Measurements from ENCODE around the gene FDXACB1. TPM values are rescaled to one million over a fixed set of nuclear protein-coding genes. Genes with fewer than 3 reads are reported as not detected.
"Not testable (repeated sequence)": the region's sequence is repeated elsewhere in the genome, so short reads cannot be mapped to it uniquely, and the experiment has no call there.

FDXACB1 gene
- total and polyA plus RNA-seq, 9 donors, result 1.9 to 3.3 (median 2.4) TPM

DNA sequence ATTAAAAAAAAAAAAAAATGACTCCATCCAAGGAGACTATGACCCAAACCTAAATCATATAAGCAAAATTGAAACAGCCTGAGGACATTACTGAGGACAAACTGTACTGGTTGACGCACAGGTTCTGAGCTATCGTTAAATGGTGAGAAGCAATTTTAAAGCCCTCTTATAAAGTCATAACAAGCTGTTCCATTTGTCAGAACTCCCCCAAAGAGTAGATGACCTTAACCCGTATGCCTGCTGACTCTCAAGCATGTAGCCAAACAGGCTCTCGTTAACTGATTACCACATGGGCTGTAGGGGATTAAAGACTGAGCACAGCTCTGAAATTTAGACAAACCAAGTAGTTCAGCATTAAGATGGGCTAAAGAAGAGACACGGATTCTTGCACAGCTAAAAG, 30.4 kb upstream of the FDXACB1 start:
- peak overlapping the region; percentile 61 for H3K4me3 ChIP-seq (ENCODE audit: low read length)
- DNase-seq, result no peak
- H3K27me3 ChIP-seq (ENCODE audit: control insufficient read depth, insufficient read depth, low read length), result no peaks in the 10 kb centered on the region
- peaks cover 24% of the 10 kb centered on the region for H3K36me3 ChIP-seq (ENCODE audit: control insufficient read depth, insufficient read depth, low read length)
- H3K4me1 ChIP-seq (ENCODE audit: control insufficient read depth, insufficient read depth, low read length), result peaks cover 37% of the 10 kb centered on the region
- H3K9me3 ChIP-seq (replicated peaks; ENCODE audit: control insufficient read depth, low read depth, low read length), result no peaks in the 10 kb centered on the region
- H3K27ac ChIP-seq (ENCODE audit: low read length), result peak overlapping the region; percentile 15
- WGBS (ENCODE audit: insufficient coverage), result 40% methylated on average over 1 of the region's 5 CpGs

DNA sequence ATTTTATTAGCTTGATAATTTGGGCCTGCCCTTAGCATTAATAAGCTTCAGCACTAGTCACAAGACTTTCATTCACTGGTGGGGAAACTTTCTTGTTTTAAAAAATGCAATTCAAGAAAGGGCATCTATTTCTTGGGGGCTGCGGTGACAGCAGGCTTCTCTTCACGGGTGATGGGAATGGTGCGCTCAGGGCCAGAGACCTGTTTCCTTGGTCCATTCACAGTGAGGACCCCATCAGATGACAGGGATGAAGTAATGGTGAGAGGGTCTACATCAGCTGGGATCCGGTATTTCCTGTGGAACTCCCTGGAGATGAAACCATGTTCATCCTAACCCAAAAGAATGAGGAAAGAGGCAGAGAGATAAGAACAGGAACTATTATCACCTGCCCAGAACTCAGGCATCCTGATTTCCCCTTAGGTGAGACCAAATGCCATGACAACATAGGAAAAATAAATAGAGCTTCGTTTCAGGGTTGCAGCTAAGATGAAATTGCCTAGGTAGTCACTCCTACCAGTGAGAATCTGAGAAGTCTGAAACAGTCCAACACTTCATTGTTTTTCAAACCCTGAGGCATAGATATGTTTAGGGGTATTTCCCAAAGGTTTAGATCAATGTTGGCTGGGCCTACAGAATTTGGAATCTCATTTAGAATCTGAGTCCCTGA, 29.8 kb upstream of the FDXACB1 start:
- no peak for DNase-seq
- Histone ChIP-seq H3K27me3 (ENCODE audit: control insufficient read depth, insufficient read depth, low read length) (no peaks in the 10 kb centered on the region), H3K4me3 (ENCODE audit: low read length) (no peak overlapping the region), H3K27ac (ENCODE audit: low read length) (no peak overlapping the region), H3K9me3 (replicated peaks; ENCODE audit: control insufficient read depth, low read depth, low read length) (no peaks in the 10 kb centered on the region), H3K4me1 (ENCODE audit: control insufficient read depth, insufficient read depth, low read length) (peaks cover 32% of the 10 kb centered on the region), H3K36me3 (ENCODE audit: control insufficient read depth, insufficient read depth, low read length) (peaks cover 22% of the 10 kb centered on the region)
- 90% methylated on average over 3 of the region's 5 CpGs for WGBS (ENCODE audit: insufficient coverage)

DNA sequence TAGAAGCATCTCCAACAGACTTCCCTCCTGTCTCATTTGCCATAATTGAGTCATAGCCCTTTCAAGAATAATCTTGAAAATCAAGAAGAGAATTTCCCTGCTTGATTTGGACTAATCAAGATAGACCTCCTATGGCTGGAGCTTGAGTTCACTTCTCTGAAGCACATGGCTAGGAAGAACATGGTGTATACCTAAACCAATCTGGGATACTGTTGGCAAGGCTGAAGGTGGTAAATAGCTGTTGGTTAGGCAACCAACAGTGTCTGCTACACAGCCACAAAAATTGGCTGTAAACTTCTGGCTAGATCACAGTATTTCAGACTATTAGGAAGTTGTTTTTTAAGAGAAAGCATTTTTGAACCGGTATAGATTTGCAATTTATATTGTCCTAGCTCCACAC, 27.7 kb upstream of the FDXACB1 start:
- WGBS (ENCODE audit: insufficient coverage), result no CpG with 5 or more reads among the region's 1 CpG
- Histone ChIP-seq H3K36me3 (ENCODE audit: control insufficient read depth, insufficient read depth, low read length) (peaks cover 22% of the 10 kb centered on the region), H3K27me3 (ENCODE audit: control insufficient read depth, insufficient read depth, low read length) (no peaks in the 10 kb centered on the region), H3K9me3 (replicated peaks; ENCODE audit: control insufficient read depth, low read depth, low read length) (no peaks in the 10 kb centered on the region), H3K4me3 (ENCODE audit: low read length) (no peak overlapping the region), H3K27ac (ENCODE audit: low read length) (no peak overlapping the region), H3K4me1 (ENCODE audit: control insufficient read depth, insufficient read depth, low read length) (peaks cover 13% of the 10 kb centered on the region)
- DNase-seq, result no peak

DNA sequence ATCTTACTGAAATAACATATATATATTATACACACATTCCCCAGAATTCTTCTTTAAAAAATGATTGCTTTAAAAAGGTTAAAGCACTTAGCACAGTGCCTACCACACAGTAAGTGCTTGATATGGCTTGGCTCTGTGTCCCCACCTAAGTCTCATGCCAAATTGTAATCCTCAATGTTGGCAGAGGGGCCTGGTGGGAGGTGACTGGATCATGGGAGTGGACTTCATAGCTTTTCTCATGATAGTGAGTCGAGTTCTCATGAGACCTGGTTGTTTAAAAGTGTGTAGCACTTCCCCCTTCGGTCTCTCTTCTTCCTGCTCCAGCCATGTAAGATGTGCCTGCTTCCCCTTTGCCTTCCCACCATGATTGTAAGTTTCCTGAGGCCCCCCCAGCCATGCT, 26.4 kb upstream of the FDXACB1 start:
- Histone ChIP-seq H3K9me3 (replicated peaks; ENCODE audit: control insufficient read depth, low read depth, low read length) (no peaks in the 10 kb centered on the region), H3K27me3 (ENCODE audit: control insufficient read depth, insufficient read depth, low read length) (no peaks in the 10 kb centered on the region), H3K4me3 (ENCODE audit: low read length) (no peak overlapping the region), H3K27ac (ENCODE audit: low read length) (no peak overlapping the region), H3K36me3 (ENCODE audit: control insufficient read depth, insufficient read depth, low read length) (peaks cover 21% of the 10 kb centered on the region), H3K4me1 (ENCODE audit: control insufficient read depth, insufficient read depth, low read length) (peaks cover 6% of the 10 kb centered on the region)
- no CpG with 5 or more reads among the region's 2 CpGs for WGBS (ENCODE audit: insufficient coverage)
- DNase-seq, result peak; percentile 58

DNA sequence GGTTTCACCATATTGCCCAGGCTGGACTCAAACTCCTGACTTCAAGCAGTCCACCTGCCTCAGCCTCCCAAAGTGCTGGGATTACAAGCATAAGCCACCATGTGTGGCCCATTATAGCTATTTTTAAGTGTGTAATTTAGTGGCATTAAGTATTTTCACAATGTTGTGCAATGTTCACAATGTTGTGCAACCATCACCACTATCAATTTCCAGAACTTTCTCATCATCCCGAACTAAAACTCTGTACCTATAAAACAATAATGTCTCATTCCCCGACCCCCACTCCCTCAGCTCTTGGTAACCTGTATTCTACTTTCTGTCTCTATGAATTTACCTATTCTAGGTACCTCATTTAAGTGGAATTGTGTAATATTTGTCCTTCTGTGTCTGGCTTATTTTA, 7.9 kb upstream of the FDXACB1 start:
- no peak for DNase-seq
- Histone ChIP-seq H3K27ac (ENCODE audit: low read length) (no peak overlapping the region), H3K27me3 (ENCODE audit: control insufficient read depth, insufficient read depth, low read length) (no peaks in the 10 kb centered on the region), H3K9me3 (replicated peaks; ENCODE audit: control insufficient read depth, low read depth, low read length) (peaks cover 4% of the 10 kb centered on the region), H3K4me3 (ENCODE audit: low read length) (no peak overlapping the region), H3K4me1 (ENCODE audit: control insufficient read depth, insufficient read depth, low read length) (no peaks in the 10 kb centered on the region), H3K36me3 (ENCODE audit: control insufficient read depth, insufficient read depth, low read length) (no peaks in the 10 kb centered on the region)
- WGBS (ENCODE audit: insufficient coverage), result 100% methylated on average over 1 of the region's 2 CpGs

DNA sequence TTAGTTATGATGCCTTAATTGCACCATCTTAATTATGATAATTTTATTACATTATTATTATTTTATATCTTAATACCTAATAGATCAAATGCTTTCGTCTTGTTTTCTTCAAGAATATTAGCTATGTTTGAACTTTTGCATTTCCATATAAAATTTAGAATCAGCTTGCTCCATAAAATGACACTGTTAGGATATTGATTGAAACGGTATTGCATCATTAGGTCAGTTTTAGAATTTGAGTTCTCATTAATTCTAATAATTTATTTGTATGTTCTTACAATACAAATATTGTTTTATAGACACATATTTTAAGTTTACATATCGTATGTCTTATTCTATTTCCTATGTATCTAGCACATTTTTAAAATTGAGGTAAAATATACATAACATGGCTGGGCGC, 7.1 kb upstream of the FDXACB1 start:
- no peak for DNase-seq
- no peak overlapping the region for H3K4me3 ChIP-seq (ENCODE audit: low read length)
- H3K27me3 ChIP-seq (ENCODE audit: control insufficient read depth, insufficient read depth, low read length), result no peaks in the 10 kb centered on the region
- 40% methylated on average over 1 of the region's 4 CpGs for WGBS (ENCODE audit: insufficient coverage)
- no peaks in the 10 kb centered on the region for H3K9me3 ChIP-seq (replicated peaks; ENCODE audit: control insufficient read depth, low read depth, low read length)
- H3K4me1 ChIP-seq (ENCODE audit: control insufficient read depth, insufficient read depth, low read length), result no peaks in the 10 kb centered on the region
- H3K27ac ChIP-seq (ENCODE audit: low read length), result no peak overlapping the region
- no peaks in the 10 kb centered on the region for H3K36me3 ChIP-seq (ENCODE audit: control insufficient read depth, insufficient read depth, low read length)

DNA sequence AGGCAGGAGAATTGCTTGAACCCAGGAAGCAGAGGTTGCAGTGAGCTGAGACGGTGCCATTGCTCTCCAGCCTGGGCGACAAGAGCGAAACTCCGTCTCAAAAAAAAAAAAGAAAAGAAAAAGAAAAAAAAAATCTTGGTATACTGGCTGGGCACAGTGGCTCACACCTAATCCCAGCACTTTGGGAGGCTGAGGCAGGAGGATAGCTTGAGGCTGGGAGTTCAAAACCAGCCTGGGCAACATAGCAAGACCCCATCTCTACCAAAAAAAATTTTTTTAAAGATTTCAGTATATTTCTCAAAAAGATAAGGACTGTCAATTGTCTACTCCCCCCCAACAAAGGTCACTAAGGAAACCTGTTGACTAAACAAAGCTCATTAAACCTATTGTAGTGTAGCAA, 6.1 kb upstream of the FDXACB1 start:
- H3K9me3 ChIP-seq (replicated peaks; ENCODE audit: control insufficient read depth, low read depth, low read length); H3K36me3 ChIP-seq (ENCODE audit: control insufficient read depth, insufficient read depth, low read length); H3K4me1 ChIP-seq (ENCODE audit: control insufficient read depth, insufficient read depth, low read length); H3K4me3 ChIP-seq (ENCODE audit: low read length); DNase-seq; H3K27ac ChIP-seq (ENCODE audit: low read length); H3K27me3 ChIP-seq (ENCODE audit: control insufficient read depth, insufficient read depth, low read length): not testable (repeated sequence)
- WGBS (ENCODE audit: insufficient coverage), result no CpG with 5 or more reads among the region's 4 CpGs

DNA sequence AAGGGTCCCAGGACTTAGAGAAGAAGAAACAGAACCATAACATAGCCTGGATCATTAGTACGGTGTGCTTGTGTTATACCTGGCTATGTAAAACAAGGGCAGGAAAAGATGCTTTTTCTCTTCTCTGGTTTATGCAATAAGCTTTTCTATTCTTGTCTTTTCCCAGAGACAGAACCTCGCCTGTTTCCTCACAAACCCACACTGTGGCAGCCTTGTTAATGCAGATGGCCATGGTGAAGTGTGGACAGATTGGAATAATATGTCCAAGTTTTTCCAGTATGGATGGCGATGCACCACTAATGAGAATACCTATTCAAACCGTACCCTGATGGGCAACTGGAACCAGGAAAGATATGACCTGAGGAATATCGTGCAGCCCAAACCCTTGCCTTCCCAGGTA, 3.2 kb upstream of the FDXACB1 start:
- DNase-seq, result no peak
- Histone ChIP-seq H3K4me3 (ENCODE audit: low read length) (no peak overlapping the region), H3K4me1 (ENCODE audit: control insufficient read depth, insufficient read depth, low read length) (peaks cover 8% of the 10 kb centered on the region), H3K27ac (ENCODE audit: low read length) (no peak overlapping the region), H3K9me3 (replicated peaks; ENCODE audit: control insufficient read depth, low read depth, low read length) (no peaks in the 10 kb centered on the region), H3K36me3 (ENCODE audit: control insufficient read depth, insufficient read depth, low read length) (no peaks in the 10 kb centered on the region), H3K27me3 (ENCODE audit: control insufficient read depth, insufficient read depth, low read length) (no peaks in the 10 kb centered on the region)
- 100% methylated on average over 1 of the region's 5 CpGs for WGBS (ENCODE audit: insufficient coverage)

DNA sequence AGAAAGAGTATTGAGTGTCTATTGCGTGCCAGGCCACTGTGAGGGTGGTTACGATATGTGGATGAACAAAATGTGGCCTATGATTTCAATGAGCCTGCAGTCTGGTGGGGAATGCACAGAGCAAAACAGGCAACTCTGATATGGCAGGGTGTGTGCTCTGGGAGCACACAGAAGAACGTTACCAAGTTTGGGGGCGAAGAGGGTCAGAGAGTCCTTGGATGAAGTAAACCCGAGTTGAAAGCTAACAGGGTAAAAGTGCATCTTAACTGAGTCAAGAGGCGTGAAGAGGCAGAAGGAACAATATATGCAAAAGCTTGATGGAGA, 634 bp upstream of the FDXACB1 start:
- Histone ChIP-seq H3K27me3 (ENCODE audit: control insufficient read depth, insufficient read depth, low read length) (no peaks in the 10 kb centered on the region), H3K4me3 (ENCODE audit: low read length) (peak overlapping the region; percentile 67), H3K4me1 (ENCODE audit: control insufficient read depth, insufficient read depth, low read length) (peaks cover 8% of the 10 kb centered on the region), H3K36me3 (ENCODE audit: control insufficient read depth, insufficient read depth, low read length) (peaks cover 6% of the 10 kb centered on the region), H3K27ac (ENCODE audit: low read length) (peak overlapping the region; percentile 94), H3K9me3 (replicated peaks; ENCODE audit: control insufficient read depth, low read depth, low read length) (no peaks in the 10 kb centered on the region)
- WGBS (ENCODE audit: insufficient coverage), result 47% methylated on average over 6 of the region's 6 CpGs
- DNase-seq, result no peak

DNA sequence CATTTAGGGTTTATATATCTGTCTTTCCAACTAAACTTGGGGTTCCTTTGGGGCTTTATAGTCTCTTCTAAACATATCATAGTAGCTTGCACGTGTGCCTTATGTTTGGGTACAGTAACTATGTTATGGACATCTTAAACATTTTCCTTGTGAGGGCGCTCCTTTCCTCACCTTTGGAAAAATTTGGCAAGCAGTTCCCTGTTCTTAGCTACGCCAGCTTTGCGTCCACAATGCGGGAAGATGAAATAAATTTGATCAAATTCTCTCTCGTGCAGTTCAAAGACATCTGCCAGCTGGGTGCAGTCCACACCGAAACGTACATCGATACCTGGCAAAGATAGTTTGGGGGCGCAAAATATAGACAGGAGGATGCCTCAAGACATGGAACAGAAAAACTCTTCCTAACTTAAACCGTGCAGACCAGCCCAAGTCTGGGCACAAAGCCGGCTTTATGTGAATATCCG, 548 bp downstream of the FDXACB1 start:
- peak overlapping the region; percentile 94 for H3K27ac ChIP-seq (ENCODE audit: low read length)
- H3K4me1 ChIP-seq (ENCODE audit: control insufficient read depth, insufficient read depth, low read length), result peaks cover 8% of the 10 kb centered on the region
- H3K27me3 ChIP-seq (ENCODE audit: control insufficient read depth, insufficient read depth, low read length), result no peaks in the 10 kb centered on the region
- no peaks in the 10 kb centered on the region for H3K9me3 ChIP-seq (replicated peaks; ENCODE audit: control insufficient read depth, low read depth, low read length)
- peak overlapping the region; percentile 67 for H3K4me3 ChIP-seq (ENCODE audit: low read length)
- WGBS (ENCODE audit: insufficient coverage), result 0% methylated on average over 7 of the region's 13 CpGs
- H3K36me3 ChIP-seq (ENCODE audit: control insufficient read depth, insufficient read depth, low read length), result peaks cover 6% of the 10 kb centered on the region
- DNase-seq, result no peak

DNA sequence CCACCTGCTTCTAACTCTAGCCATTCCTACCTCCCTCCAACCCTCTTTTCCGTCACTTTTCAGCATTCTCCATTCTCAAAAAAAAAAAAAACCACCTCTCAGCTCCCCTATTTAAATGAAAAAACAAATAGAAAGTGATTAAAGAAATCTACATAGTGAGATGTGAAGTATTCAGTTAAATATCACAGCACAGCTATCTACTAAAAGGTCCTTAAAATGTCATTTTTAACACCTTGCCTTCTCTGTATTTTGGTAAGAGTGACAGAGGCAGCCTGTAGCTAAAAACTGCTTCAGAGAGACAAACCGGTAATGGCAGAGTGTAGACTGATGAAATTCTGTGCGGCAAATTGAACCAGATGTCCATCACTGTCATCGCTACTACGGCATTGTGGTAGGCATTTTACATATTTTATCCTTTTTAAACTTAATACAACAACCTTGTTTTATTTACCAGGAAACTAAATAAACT, 7.2 kb downstream of the FDXACB1 start:
- Histone ChIP-seq H3K36me3 (ENCODE audit: control insufficient read depth, insufficient read depth, low read length) (peaks cover 23% of the 10 kb centered on the region), H3K4me1 (ENCODE audit: control insufficient read depth, insufficient read depth, low read length) (no peaks in the 10 kb centered on the region), H3K27me3 (ENCODE audit: control insufficient read depth, insufficient read depth, low read length) (no peaks in the 10 kb centered on the region), H3K27ac (ENCODE audit: low read length) (peak overlapping the region; percentile 79), H3K4me3 (ENCODE audit: low read length) (peak overlapping the region; percentile 61), H3K9me3 (replicated peaks; ENCODE audit: control insufficient read depth, low read depth, low read length) (no peaks in the 10 kb centered on the region)
- no CpG with 5 or more reads among the region's 5 CpGs for WGBS (ENCODE audit: insufficient coverage)
- DNase-seq, result peak; percentile 32

Data from muscle of leg (tissue), 11 donors.